GM19240 (cell line): ENCODE measurements around the gene PPME1.

Experiments
- DNase-seq: peaks from one replicate; pipeline ENCODE4 v3.0.0; 2011; ENCODE audit warnings: low spot score; ENCODE audit not compliant: insufficient read length

Gene PPME1

GRCh38 chr11:74226907-74227306 is 55.8 kb downstream of the PPME1 start:
- DNase-seq = no peak

- DNase-seq = no peak
Measured at GRCh38 chr11:74232311-74232950, 61.3 kb downstream of the PPME1 start.

DNA sequence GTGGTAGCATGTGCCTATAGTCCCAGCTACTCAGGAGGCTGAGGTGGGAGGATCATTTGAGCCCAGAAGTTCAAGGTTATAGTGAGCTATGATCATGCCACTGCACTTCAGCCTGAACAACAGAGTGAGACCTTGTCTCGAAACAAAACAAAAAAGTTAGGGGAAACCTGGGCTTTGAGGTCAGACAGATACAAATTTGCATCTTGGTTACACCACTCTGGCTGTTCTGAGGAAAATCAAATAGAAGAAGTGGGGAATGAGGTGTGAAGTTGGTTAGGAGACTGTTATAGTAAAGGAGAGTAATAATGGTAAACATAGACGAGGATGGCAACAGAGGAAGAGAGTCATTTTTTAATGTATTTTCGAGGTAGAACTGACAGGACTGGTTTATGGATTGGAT is 62.6 kb downstream of the PPME1 start:
- DNase-seq = no peak

GRCh38 chr11:74235121-74235520 is 64.0 kb downstream of the PPME1 start:
- no peak for DNase-seq

DNA sequence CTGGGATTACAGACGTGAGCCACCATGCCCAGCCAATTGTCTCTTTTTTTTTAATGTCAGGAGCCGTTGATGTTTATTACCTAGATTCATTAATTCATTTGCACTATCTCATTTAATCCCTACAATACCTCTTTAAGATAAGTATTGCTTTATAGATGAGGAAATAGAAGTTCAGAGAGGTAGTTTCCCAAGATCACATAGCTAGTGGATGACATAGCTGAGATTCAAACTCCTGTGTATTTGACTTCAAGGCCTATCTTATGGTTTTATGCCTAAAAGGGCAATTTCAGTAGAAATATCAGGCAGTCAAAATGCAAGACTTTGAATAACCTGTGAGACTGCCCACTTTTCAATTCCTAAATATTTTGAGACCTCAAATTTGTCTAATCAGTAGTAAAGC is 66.5 kb downstream of the PPME1 start:
- DNase-seq = no peak

- DNase-seq = no peak
Measured at GRCh38 chr11:74238243-74238642, 67.2 kb downstream of the PPME1 start.

GRCh38 chr11:74248469-74248868 is 77.4 kb downstream of the PPME1 start:
- DNase-seq = no peak

DNA sequence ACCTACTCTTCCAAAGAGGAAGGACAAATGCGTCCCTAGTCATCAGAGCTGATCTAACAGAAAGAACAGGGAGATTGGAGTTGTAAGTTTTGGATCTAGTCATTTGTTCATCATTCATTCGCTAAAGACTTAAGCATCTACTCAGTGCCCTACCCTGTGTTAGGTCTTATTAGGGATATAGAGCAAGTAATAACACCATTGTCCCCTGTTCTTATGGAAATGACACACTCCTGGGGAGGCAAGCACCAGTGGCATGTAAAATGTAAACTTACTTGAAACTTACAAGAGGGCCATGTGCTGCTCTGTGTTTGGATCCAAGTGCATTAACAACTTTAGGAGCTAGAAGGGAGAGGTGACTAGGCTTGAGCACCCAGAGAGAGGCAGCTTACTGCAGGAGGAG is 78.4 kb downstream of the PPME1 start:
- DNase-seq = no peak

GRCh38 chr11:74253361-74253760 is 82.3 kb downstream of the PPME1 start:
- no peak for DNase-seq

GRCh38 chr11:74255741-74256375 is 84.8 kb downstream of the PPME1 start:
- peak; percentile 59 for DNase-seq

DNA sequence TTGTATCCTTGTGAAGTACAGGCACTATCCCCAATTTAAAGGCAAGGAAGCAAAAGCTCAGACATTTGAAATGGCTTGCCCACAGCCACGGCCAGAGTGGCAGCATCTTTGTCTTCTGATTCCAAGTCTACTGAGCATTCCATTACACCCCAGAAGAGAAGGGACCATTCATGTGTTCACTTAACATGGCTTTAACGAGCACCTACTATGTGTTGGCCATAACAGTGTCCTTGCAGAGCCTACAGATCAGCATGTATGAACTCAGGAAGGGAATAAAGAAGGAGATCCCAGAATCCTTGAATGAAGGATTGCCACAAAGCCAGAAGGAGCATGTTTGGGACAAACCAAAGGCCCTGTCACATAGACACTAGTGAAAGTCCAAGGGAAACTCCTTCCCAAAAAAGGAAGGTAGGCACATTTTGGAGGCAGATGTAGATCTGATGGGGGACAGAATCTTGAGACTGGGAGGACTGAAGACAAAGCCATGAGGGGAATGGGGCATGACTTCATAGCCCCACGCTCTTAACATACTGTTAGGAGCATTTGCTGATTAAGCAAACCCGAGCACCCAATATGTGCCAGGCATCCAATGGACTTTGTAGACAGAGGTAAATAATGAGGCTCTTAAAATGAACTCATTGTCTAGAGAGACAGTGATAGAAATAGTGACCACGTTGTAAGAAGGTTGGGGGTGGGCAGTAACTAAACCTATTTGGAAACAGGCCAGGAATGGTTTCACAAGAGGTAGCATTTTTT is 85.5 kb downstream of the PPME1 start:
- DNase-seq = no peak

DNA sequence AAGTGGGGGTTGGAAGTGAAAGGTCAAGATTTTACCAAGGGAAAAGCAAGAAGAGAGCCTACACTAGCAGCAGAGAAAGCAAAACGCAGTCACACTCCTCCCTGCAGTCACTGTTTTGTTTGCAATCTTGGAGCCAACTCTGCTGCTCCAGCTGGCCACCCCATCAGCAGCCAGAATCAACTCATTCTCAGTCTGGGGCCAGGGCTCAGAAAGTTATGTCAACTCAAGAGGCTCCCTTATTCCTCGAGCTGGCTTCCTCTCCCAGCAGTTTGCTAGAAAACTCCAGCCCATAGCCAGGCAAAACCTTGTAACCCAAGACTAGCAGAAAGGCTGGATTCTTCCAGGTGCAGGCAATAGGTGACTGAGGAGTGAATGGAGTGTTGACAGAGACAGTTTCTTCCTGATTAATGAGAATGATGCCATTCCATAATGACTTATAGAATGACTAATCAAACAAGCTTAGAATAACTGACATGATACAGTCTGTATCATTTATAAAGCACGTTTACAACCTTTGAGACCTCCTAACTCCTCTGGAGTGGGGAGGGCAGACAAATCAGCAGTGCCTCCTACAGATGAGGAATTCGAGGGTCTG is 87.0 kb downstream of the PPME1 start:
- DNase-seq = no peak

DNA sequence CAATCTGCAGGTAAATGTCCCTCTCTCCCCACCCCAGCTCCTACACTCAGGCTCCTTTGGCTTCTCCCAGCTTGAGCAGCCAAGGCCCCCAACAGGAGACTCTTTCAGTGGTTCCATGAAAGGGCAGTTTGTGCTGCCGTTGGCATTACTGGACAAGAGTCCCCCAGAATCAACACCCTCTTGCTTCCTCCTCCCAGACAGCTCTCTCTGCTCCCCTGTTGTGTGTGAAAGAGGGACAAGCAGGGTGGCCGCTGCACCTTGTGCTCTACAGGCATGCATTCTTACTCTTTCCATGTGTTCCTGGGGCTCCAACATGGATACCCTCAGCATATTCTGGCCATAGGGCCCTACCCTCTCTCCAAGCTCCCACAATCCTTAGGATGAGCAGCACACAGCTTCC is 91.6 kb downstream of the PPME1 start:
- DNase-seq = no peak

DNA sequence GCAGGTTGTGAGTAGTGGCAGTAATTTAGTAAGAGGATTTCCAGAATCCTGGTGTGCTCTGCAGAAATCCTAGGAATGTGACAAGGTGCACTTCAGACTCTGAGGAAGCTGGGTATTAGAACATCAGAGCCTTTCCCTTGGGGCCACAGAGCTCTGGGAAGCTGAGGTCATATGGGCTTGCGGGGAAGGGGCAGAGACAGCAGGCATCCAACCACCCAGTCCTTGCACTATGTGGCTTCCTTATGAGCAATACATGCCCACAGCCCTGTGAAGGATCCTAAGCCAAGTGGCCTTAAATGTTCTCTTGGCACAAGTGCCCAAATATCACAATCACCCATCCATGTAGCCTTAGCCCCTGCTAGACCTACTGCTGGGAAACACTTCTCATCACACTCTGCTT is 94.2 kb downstream of the PPME1 start:
- DNase-seq = no peak

- DNase-seq = no peak
Measured at GRCh38 chr11:74267014-74267413, 95.9 kb downstream of the PPME1 start.

DNA sequence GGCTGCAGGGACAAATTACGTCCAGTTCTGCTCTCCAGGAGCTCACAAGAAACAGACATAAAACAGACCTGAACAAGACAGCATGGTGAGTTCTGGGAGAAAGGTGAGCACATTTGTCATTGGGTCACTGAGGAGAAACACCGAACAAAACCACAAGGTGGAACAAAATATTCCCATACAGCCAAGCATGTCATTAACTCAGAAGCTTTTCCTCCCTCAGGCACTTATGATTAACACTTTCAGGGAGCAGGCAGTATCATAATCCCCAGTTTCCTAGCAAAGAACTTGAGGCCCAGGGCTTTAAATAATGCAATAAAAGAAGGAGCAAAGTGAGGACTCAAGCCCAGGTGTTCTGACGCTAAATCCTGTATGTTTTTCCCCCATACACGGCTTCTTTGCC is 97.4 kb downstream of the PPME1 start:
- DNase-seq = no peak

DNA sequence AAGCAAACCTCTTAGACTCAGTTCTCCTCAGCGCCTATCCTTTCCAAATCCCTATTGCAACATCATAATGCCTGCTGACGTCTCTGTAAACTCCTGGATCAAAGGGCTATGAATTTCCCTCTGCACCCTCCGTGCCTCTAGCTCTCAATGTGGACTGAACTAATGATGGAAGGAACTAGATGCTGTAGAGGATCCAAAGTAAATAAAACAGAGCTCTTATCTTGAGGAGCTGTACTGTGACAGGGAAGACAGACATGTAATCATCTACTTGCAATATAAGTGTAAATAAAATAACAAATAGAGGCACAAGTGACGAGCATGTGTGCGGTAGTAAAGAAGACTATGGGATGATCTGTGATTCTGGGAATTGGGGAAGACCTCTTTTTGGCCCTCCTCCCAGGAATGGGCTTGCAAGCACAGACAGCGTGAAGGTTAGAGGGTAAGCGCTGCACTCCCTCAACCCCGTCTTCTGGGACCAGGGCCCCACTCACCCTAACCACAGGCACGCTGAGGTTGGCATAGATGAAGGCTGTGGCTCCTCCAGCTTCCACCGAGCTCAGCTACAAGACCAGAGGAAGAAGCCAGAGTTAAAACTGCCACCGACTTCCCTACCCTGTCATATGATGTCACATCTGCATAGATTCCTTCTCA is 98.2 kb downstream of the PPME1 start:
- no peak for DNase-seq

DNA sequence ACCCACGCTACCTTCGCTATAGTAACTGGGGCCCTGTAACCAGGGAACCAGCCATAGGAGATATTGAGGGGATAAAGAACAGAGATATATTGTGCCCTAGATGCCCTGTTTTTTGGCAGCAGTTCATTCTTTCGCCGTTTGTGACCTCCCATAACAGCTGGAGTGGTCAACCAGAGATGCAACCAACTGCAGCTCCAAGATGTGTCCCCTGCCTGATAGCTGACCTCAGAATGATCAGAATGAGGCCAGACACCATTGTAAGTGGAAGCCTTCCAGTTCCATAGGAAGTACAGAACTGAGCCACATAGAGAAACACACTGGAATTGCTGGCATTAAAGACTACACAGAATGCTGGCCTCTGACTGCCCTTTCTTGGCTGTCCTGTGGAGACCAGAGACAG is 101.2 kb downstream of the PPME1 start:
- no peak for DNase-seq

- DNase-seq = no peak
Measured at GRCh38 chr11:74276581-74276980, 105.5 kb downstream of the PPME1 start.

DNA sequence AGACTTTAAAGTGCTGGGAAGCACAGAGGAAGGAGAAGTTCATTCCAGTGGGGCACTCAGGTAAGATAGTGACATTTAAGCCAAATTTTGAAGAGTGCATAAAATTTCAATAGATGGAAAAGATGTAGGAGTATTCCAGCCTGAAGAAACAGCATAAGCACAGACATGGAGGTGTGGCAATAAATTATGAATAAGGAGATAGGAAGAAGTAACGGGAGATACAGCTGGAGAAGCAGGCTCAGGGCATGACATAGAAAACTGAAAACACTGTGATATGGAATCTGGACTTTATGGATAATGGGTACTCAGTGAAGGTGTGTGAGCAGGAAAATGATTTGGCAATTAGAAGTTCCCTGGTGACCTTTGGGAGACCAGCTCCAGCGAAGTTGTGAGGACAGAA is 107.0 kb downstream of the PPME1 start:
- DNase-seq = no peak

GRCh38 chr11:74278721-74279161 is 107.7 kb downstream of the PPME1 start:
- DNase-seq = no peak

- DNase-seq = no peak
Measured at GRCh38 chr11:74279256-74279655, 108.2 kb downstream of the PPME1 start.
